ENCODE measurements around the gene DAP3. TPM values are rescaled to one million over a fixed set of nuclear protein-coding genes. Genes with fewer than 3 reads are reported as not detected.

The DAP3 gene
- total and polyA plus RNA-seq, 10 of the 15 experiments (the other 5 are each of a cell fraction or from before 2014, with no cell fraction given), result 60.0 to 223 (median 138) TPM

GRCh38 chr1:155715777-155716176 lies 26.9 kb downstream of the DAP3 start:
- FAIRE-seq, result no peak
- H3K36me3 ChIP-seq (ENCODE audit: control insufficient read depth in 2 of 2, insufficient read depth in 2 of 2, low read length in 1 of 2), result peaks cover 2 to 3% of the 10 kb centered on the region in 2 experiments; a peak in 3 of 4 replicates
- in situ Hi-C loops (cut with MboI) (no loop called here), intact Hi-C loops (cut with micrococcal nuclease; ENCODE audit: unreplicated experiment) (no loop called here)
- H3K79me2 ChIP-seq (ENCODE audit: control insufficient read depth, insufficient read depth, low read length), result no peaks in the 10 kb centered on the region; the same call in 1 of the 2 replicates
- 100% methylated on average over 5 of the region's 5 CpGs for WGBS (ENCODE audit: insufficient coverage, insufficient replicate concordance, low lambda C conversion rate, missing lambda C conversion rate)
- peaks cover 12% of the 10 kb centered on the region for H3K4me1 ChIP-seq (ENCODE audit: control insufficient read depth, insufficient read depth, low read length)
- no peaks in the 10 kb centered on the region for H3K27me3 ChIP-seq (replicated peaks in 1 of 2; ENCODE audit: control insufficient read depth in 2 of 2, insufficient read depth in 2 of 2, low read length in 1 of 2)
- H3K27ac ChIP-seq (ENCODE audit: control insufficient read depth, insufficient read depth), result no peak overlapping the region
- no peak for ATAC-seq
- no peak for DNase-seq (ENCODE audit: low read depth, low spot score)
- SMC1A ChIA-PET (ENCODE audit: uncharacterized antibody, unreplicated experiment), result interaction anchor here (0.6 to 1.0 kb wide), 3 partner anchors 10 to 274 kb away, joined by 3 read pairs; no protein-coding TSS in a partner anchor
- H4K20me1 ChIP-seq (ENCODE audit: control insufficient read depth, insufficient read depth), result no peaks in the 10 kb centered on the region
- no TSS peak for BruUV-seq (replicated peaks)
- H3K9me3 ChIP-seq (replicated peaks; ENCODE audit: control insufficient read depth, insufficient read depth, low read length), result no peaks in the 10 kb centered on the region
- CTCF ChIA-PET, result interaction anchor here (1.3 kb wide), 1 partner anchor 465 kb away, joined by 3 read pairs; no protein-coding TSS in a partner anchor
- no peak overlapping the region for H2AFZ ChIP-seq (ENCODE audit: control insufficient read depth, low read depth, low read length)
- POLR2A ChIA-PET, result interaction anchor here (0.5 to 1.4 kb wide), 4 partner anchors 10 to 36 kb away, joined by 3 to 9 read pairs (median 4); no protein-coding TSS in a partner anchor
- H3K4me2 ChIP-seq (ENCODE audit: control insufficient read depth, insufficient read depth), result no peak overlapping the region
- no peak overlapping the region for H3K4me3 ChIP-seq
- H3K9ac ChIP-seq (ENCODE audit: control insufficient read depth, insufficient read depth, low read length), result no peak overlapping the region
- RAD21 ChIA-PET (ENCODE audit: unreplicated experiment), result no interaction called here
- TF ChIP-seq ZNF24 (IDR thresholded peaks at IDR 0.05) (no peak), CHD1 (IDR thresholded peaks at IDR 0.05; ENCODE audit: low read depth, low read length) (no peak), DPF2 (IDR thresholded peaks at IDR 0.05) (no peak), KLF5 (IDR thresholded peaks at IDR 0.05; ENCODE audit: partially characterized antibody) (no peak), PAX8 (IDR thresholded peaks at IDR 0.05) (no peak), TAF1 (IDR thresholded peaks at IDR 0.05; ENCODE audit: borderline replicate concordance, low read depth, low read length) (no peak), FOXM1 (IDR thresholded peaks at IDR 0.05; ENCODE audit: low read depth, low read length) (no peak), TCF3 (IDR thresholded peaks at IDR 0.05; ENCODE audit: borderline replicate concordance, insufficient read depth, low read depth, low read length) (no peak), REST (IDR thresholded peaks at IDR 0.05; ENCODE audit: low read depth, low read length) (no peak), EED (IDR thresholded peaks at IDR 0.05; ENCODE audit: low read depth) (no peak), TCF7 (IDR thresholded peaks at IDR 0.05; ENCODE audit: borderline replicate concordance) (no peak)

Measured in GM12878 (cell line).